ENCODE results near the gene LDB2. TPM values are rescaled to one million over a fixed set of nuclear protein-coding genes. Genes with fewer than 3 reads are reported as not detected.

LDB2 gene
- total RNA-seq, 3 donors from 2014 or later = 34.5 to 68.8 (median 36.5) TPM

DNA sequence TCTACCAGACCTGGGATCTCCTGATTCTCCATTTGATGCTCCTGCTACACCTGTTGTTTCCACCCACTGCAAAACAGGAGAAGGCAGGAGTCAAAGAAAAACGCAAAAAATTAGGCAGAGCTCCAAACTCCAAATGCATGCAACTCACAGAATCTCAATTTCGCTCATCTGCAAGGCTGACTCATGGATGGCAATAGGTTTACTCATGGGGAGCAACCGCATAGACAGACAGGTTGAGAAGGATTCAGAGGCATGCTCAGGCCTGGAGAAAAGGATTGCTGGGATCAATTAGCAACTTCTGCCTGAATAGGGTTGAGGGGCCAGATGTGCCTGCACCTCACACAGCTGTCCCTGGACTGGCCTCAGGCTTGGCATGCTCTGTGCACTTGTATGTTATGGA, 231.0 kb downstream of the LDB2 start:
- Histone ChIP-seq H3K27me3 (no peaks in the 10 kb centered on the region), H3K4me1 (no peaks in the 10 kb centered on the region), H3K27ac (no peak overlapping the region), H3K4me3 (no peak overlapping the region), H3K36me3 (no peaks in the 10 kb centered on the region), H3K9me3 (peaks cover 0 to 6% of the 10 kb centered on the region in 2 donors)
- intact Hi-C loops (cut with DNase I; ENCODE audit: low total_unique reads) = no loop called here
- DNase-seq (ENCODE audit: low spot score in 2 of 2) = no peak
- TF ChIP-seq POLR2A (IDR thresholded peaks at IDR 0.05) (no peak), POLR2AphosphoS5 (IDR thresholded peaks at IDR 0.05) (no peak)
- TF ChIP-seq, protein P1, sequence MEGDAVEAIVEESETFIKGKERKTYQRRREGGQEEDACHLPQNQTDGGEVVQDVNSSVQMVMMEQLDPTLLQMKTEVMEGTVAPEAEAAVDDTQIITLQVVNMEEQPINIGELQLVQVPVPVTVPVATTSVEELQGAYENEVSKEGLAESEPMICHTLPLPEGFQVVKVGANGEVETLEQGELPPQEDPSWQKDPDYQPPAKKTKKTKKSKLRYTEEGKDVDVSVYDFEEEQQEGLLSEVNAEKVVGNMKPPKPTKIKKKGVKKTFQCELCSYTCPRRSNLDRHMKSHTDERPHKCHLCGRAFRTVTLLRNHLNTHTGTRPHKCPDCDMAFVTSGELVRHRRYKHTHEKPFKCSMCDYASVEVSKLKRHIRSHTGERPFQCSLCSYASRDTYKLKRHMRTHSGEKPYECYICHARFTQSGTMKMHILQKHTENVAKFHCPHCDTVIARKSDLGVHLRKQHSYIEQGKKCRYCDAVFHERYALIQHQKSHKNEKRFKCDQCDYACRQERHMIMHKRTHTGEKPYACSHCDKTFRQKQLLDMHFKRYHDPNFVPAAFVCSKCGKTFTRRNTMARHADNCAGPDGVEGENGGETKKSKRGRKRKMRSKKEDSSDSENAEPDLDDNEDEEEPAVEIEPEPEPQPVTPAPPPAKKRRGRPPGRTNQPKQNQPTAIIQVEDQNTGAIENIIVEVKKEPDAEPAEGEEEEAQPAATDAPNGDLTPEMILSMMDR (IDR thresholded peaks at IDR 0.05) = no peak

DNA sequence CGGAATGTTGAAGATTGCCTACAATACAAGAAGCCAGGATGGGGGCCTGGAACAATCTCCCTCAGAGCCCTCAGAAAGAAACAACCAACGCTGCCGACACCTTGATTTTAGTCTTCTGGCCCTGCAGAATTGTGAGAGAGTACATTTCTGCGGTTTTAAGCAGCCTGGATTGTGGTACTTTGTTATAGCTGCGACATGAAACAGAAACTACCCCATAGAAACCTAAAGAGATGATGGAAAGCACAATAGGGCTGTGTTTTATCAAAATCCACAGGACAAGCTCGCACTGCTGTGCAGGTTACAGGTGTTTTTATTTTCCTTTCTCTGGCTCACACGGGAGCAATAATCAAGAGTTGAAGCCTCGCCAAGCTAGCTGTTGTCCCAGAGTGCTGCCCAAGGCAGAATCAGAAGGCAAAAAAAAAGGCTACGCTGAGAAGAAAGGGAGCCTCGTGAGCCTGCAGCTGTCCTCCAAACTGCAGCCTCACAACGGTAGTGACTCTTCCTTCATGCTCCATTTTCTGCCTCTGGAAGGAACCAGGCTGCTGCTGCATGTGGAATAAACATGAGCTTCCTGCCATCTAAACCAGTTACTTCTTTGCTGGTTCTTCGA, 232.4 kb downstream of the LDB2 start:
- TF ChIP-seq POLR2AphosphoS5 (IDR thresholded peaks at IDR 0.05) (no peak), POLR2A (IDR thresholded peaks at IDR 0.05) (no peak)
- TF ChIP-seq, protein P1 (IDR thresholded peaks at IDR 0.05) = no peak
- peaks cover 0 to 6% of the 10 kb centered on the region in 2 donors for H3K9me3 ChIP-seq
- no peak overlapping the region for H3K4me3 ChIP-seq
- no peaks in the 10 kb centered on the region for H3K36me3 ChIP-seq
- no peaks in the 10 kb centered on the region for H3K27me3 ChIP-seq
- no peaks in the 10 kb centered on the region for H3K4me1 ChIP-seq
- DNase-seq (ENCODE audit: low spot score in 2 of 2) = no peak
- H3K27ac ChIP-seq = no peak overlapping the region
- intact Hi-C loops (cut with DNase I; ENCODE audit: low total_unique reads) = no loop called here

DNA sequence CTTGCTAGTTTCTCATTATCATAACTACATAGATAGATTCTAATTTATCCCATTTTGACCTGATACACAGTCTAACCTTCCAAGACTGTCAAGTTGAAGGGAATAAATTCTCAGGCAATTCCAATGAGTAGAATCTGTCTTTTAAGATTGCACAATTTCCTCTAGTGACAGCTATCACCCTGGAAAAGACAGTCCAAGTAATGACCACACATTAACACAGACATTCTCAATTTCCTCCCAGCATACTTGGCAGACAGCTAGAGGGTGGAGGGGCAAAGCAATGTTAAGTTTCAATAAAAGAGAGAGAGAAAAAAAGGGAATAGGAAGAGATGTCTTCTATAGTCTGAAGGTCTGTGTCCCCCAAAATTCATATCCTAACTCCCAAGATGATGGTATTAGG, 234.7 kb downstream of the LDB2 start:
- intact Hi-C loops (cut with DNase I; ENCODE audit: low total_unique reads) = no loop called here
- no peak for TF ChIP-seq POLR2A (IDR thresholded peaks at IDR 0.05)
- no peak for TF ChIP-seq POLR2AphosphoS5 (IDR thresholded peaks at IDR 0.05)
- TF ChIP-seq, protein P1 (IDR thresholded peaks at IDR 0.05) = no peak
- H3K27me3 ChIP-seq = no peaks in the 10 kb centered on the region
- H3K9me3 ChIP-seq = peaks cover 0 to 6% of the 10 kb centered on the region in 2 donors
- no peak overlapping the region for H3K27ac ChIP-seq
- DNase-seq (ENCODE audit: low spot score in 2 of 2) = no peak
- no peak overlapping the region for H3K4me3 ChIP-seq
- no peaks in the 10 kb centered on the region for H3K4me1 ChIP-seq
- no peaks in the 10 kb centered on the region for H3K36me3 ChIP-seq

DNA sequence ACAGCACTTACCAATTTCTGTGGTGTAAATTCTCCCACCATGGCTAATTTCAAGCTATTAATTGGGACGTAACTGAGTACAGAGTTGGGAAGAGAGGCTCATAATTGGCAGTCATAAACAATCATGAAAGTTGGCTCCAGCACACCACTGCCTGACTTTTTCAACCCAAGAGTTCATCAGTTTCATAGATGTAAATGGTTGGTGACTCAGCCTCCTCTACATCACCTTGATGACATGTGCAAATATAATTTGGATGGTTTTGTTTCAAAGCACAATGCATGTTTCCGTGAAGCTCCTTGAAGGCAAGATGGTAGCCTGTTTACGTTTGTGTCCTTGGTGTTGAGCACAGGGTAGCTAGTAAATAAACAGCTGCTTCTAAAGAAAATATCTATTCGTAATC, 235.1 kb downstream of the LDB2 start:
- Histone ChIP-seq H3K9me3 (peaks cover 0 to 6% of the 10 kb centered on the region in 2 donors), H3K4me3 (no peak overlapping the region), H3K27ac (no peak overlapping the region), H3K4me1 (no peaks in the 10 kb centered on the region), H3K27me3 (no peaks in the 10 kb centered on the region), H3K36me3 (no peaks in the 10 kb centered on the region)
- no peak for DNase-seq (ENCODE audit: low spot score in 2 of 2)
- no peak for TF ChIP-seq POLR2A (IDR thresholded peaks at IDR 0.05)
- intact Hi-C loops (cut with DNase I; ENCODE audit: low total_unique reads) = no loop called here

DNA sequence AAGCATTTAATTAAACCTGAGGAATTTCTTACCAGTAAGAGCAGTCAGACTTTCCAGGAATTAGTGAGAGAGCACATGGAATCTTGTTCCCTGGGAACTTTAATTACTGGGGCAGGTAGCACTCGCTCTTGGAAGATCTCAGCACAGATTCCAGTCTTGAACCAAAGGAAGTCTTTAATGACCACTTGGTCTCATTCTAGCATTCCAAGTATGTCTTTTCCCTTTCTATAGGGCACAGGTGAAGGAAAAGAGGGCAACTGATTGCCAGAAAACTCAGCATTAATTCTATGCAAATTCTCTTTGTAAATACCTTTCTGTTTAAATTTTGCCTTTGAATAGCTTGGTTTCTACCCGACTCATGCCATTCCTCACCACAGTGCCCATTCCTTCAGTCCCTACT, 236.6 kb downstream of the LDB2 start:
- H3K4me1 ChIP-seq = no peaks in the 10 kb centered on the region
- H3K27me3 ChIP-seq = no peaks in the 10 kb centered on the region
- intact Hi-C loops (cut with DNase I; ENCODE audit: low total_unique reads) = no loop called here
- H3K36me3 ChIP-seq = no peaks in the 10 kb centered on the region
- H3K9me3 ChIP-seq = peaks cover 0 to 6% of the 10 kb centered on the region in 2 donors
- no peak overlapping the region for H3K4me3 ChIP-seq
- H3K27ac ChIP-seq = no peak overlapping the region
- DNase-seq (ENCODE audit: low spot score in 2 of 2) = no peak
- TF ChIP-seq POLR2AphosphoS5 (IDR thresholded peaks at IDR 0.05) = no peak
- TF ChIP-seq, protein P1 (IDR thresholded peaks at IDR 0.05) = no peak

DNA sequence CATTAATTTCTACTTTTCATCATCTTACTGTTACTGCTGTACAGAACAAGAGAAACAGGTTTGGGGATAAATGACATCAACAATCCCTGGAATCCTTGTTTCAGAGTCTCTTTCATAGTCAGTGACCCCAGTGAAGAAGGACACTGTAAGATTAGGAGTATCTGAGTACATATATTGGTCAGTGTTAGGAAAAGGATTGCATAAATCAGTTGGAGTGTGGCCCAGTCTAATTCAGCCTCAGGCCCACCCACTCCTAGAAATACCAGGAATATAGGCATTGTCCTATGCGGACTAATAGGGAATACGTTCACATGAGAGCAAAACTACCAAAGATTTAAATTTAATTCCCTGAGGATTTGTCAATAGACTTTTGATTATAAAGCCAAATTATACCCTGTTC, 237.8 kb downstream of the LDB2 start:
- no peaks in the 10 kb centered on the region for H3K36me3 ChIP-seq
- no peak overlapping the region for H3K4me3 ChIP-seq
- intact Hi-C loops (cut with DNase I; ENCODE audit: low total_unique reads) = no loop called here
- no peak for DNase-seq (ENCODE audit: low spot score in 2 of 2)
- no peaks in the 10 kb centered on the region for H3K4me1 ChIP-seq
- TF ChIP-seq, protein P1 (IDR thresholded peaks at IDR 0.05) = no peak
- TF ChIP-seq POLR2A (IDR thresholded peaks at IDR 0.05) (no peak), POLR2AphosphoS5 (IDR thresholded peaks at IDR 0.05) (no peak)
- H3K9me3 ChIP-seq = peaks cover 0 to 6% of the 10 kb centered on the region in 2 donors
- H3K27ac ChIP-seq = no peak overlapping the region
- no peaks in the 10 kb centered on the region for H3K27me3 ChIP-seq

Data from breast epithelium (tissue), 4 donors.